ENCODE results near the gene VPS9D1.
"Not testable (repeated sequence)": the region's sequence is repeated elsewhere in the genome, so short reads cannot be mapped to it uniquely, and the experiment has no call there.

Gene VPS9D1

GRCh38 chr16:89695875-89696669 is 24.6 kb downstream of the VPS9D1 start:
- no peak for FAIRE-seq
- DNase-seq (ENCODE audit: insufficient read length, low spot score): no peak
- no peak for TF ChIP-seq POLR2A (IDR thresholded peaks at IDR 0.05; ENCODE audit: low read depth, low read length)
- no peak for TF ChIP-seq POU2F2 (IDR thresholded peaks at IDR 0.05; ENCODE audit: low read depth, low read length)
- TF ChIP-seq TAF1 (IDR thresholded peaks at IDR 0.05; ENCODE audit: low read depth, low read length): no peak
- no peak for TF ChIP-seq SPI1 (IDR thresholded peaks at IDR 0.05; ENCODE audit: low read depth, low read length)
- peak; percentile 15; the same call in 1 of the 2 replicates for TF ChIP-seq POLR2AphosphoS5 (IDR thresholded peaks at IDR 0.05; ENCODE audit: low read depth, low read length)
- TF ChIP-seq PAX5 (IDR thresholded peaks at IDR 0.05; ENCODE audit: insufficient read depth, low read length, severe bottlenecking): no peak

DNA sequence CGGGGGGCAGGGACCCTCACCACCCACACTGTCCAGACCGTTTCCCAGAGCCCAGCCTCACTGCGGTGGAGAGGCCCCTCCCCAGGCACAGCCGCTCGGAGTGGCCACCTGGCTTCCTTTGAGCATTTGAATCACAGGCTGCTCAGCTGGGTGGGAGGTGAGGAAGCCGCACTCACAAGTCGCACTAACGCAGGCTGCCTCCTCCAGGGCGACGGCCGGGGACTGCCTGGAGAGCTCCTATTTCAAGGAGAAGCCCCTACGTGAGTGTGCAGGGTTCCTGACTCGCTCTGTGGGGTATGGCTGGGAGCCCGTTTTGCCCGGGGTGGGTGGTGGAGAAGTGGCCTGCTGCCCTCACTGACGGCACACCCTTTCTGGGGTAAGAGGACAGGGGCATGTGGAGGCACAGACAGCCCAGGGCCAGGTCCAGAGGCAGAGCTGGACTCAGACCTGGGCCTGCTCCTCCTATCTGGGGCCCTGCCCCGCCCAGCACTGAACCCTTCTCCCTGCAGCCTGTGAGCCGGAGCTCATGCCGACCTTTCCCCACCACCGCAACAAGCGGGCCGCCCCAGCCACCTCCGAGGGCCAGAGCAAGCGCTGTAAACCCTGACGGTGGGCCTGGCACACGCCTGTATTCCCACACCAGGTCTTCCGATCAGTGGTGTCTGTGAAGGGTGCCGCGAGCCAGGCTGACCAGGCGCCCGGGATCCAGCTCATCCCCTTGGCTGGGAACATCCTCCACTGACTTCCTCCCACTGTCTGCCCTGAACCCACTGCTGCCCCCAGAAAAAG is 25.4 kb downstream of the VPS9D1 start:
- DNase-seq (ENCODE audit: insufficient read length, low spot score): no peak
- no peak for FAIRE-seq
- no peak for TF ChIP-seq SPI1 (IDR thresholded peaks at IDR 0.05; ENCODE audit: low read depth, low read length)
- no peak for TF ChIP-seq POLR2A (IDR thresholded peaks at IDR 0.05; ENCODE audit: low read depth, low read length)
- TF ChIP-seq TAF1 (IDR thresholded peaks at IDR 0.05; ENCODE audit: low read depth, low read length): no peak
- no peak for TF ChIP-seq PAX5 (IDR thresholded peaks at IDR 0.05; ENCODE audit: insufficient read depth, low read length, severe bottlenecking)
- no peak for TF ChIP-seq POLR2AphosphoS5 (IDR thresholded peaks at IDR 0.05; ENCODE audit: low read depth, low read length)
- no peak for TF ChIP-seq POU2F2 (IDR thresholded peaks at IDR 0.05; ENCODE audit: low read depth, low read length)

DNA sequence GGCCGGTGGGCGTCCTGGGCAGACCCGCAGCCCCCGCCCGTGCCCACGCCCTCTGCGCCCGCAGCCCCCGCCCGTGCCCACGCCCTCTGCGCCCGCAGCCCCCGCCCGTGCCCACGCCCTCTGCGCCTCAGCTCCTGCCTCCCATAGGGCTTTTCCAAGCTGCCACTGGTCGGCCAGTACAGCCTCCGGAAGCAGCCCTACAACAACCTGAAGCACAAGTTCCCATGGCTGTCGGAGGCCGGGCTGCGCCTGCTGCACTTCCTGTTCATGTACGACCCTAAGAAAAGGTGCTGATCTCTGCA is 26.0 kb downstream of the VPS9D1 start:
- not testable (repeated sequence) for FAIRE-seq; DNase-seq (ENCODE audit: insufficient read length, low spot score)

DNA sequence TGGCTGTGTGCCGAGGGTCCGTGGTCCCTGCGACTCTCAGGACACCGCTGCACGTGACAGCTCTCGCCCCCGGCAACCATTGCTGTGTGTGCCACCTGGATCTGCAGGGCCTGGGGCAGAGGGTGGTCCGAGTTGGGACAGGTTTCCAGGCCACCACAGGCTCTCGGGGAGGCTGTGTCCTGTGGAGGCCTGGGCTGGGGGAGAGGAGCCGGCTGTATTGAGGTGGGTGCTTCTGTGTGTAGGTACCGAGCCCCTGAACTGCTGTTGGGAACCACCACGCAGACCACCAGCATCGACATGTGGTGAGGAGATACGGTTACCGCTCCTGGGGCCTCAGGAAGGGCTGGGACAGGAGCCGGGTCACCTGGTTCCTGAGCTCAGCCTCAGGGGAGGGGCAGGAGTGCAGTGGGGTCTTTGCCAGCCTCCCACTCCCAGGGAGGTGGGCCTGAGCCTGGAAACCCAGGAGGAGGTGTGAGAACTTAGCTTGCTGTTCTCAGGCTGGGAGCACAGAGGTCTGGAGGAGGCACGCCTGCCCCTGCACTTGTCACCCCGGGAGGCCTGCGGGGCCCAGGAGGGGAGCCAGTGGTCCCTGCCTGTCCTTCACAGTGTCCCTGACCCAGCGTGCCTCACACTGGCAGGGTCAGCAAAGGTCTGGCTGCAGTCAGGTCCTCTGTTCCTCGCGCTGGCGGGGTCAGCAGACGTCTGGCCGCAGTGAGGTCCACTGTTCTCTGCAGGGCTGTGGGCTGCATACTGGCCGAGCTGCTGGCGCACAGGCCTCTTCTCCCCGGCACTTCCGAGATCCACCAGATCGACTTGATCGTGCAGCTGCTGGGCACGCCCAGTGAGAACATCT is 26.5 kb downstream of the VPS9D1 start:
- FAIRE-seq: no peak
- TF ChIP-seq PAX5 (IDR thresholded peaks at IDR 0.05; ENCODE audit: insufficient read depth, low read length, severe bottlenecking): no peak
- TF ChIP-seq POU2F2 (IDR thresholded peaks at IDR 0.05; ENCODE audit: low read depth, low read length): no peak
- TF ChIP-seq POLR2AphosphoS5 (IDR thresholded peaks at IDR 0.05; ENCODE audit: low read depth, low read length): no peak
- no peak for TF ChIP-seq POLR2A (IDR thresholded peaks at IDR 0.05; ENCODE audit: low read depth, low read length)
- no peak for TF ChIP-seq TAF1 (IDR thresholded peaks at IDR 0.05; ENCODE audit: low read depth, low read length)
- no peak for TF ChIP-seq SPI1 (IDR thresholded peaks at IDR 0.05; ENCODE audit: low read depth, low read length)
- DNase-seq (ENCODE audit: insufficient read length, low spot score): no peak

DNA sequence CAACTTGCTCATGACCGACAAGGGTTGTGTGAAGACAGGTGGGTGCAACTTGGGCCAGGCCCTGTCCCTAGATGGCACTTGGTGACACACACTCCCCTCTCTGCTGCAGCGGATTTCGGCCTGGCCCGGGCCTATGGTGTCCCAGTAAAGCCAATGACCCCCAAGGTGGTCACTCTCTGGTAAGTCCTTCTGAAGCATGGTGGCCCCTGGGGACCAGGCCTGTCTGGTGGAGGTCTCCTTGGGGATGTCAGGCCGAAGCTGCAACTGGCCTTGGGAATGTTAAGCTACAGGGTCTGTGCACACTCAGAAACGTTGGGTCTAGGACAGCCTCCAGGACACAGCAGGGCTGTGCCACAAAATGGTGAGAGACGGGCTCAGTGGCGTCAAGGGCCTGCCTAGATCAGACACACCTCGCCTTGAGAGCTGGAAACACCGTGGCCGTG is 27.4 kb downstream of the VPS9D1 start:
- no peak for FAIRE-seq
- DNase-seq (ENCODE audit: insufficient read length, low spot score): no peak
- TF ChIP-seq POU2F2 (IDR thresholded peaks at IDR 0.05; ENCODE audit: low read depth, low read length): no peak
- no peak for TF ChIP-seq PAX5 (IDR thresholded peaks at IDR 0.05; ENCODE audit: insufficient read depth, low read length, severe bottlenecking)
- no peak for TF ChIP-seq POLR2AphosphoS5 (IDR thresholded peaks at IDR 0.05; ENCODE audit: low read depth, low read length)
- no peak for TF ChIP-seq POLR2A (IDR thresholded peaks at IDR 0.05; ENCODE audit: low read depth, low read length)
- no peak for TF ChIP-seq TAF1 (IDR thresholded peaks at IDR 0.05; ENCODE audit: low read depth, low read length)
- no peak for TF ChIP-seq SPI1 (IDR thresholded peaks at IDR 0.05; ENCODE audit: low read depth, low read length)

- TF ChIP-seq SPI1 (IDR thresholded peaks at IDR 0.05; ENCODE audit: low read depth, low read length): no peak
- TF ChIP-seq TAF1 (IDR thresholded peaks at IDR 0.05; ENCODE audit: low read depth, low read length): no peak
- no peak for TF ChIP-seq POLR2AphosphoS5 (IDR thresholded peaks at IDR 0.05; ENCODE audit: low read depth, low read length)
- TF ChIP-seq POU2F2 (IDR thresholded peaks at IDR 0.05; ENCODE audit: low read depth, low read length): no peak
- no peak for TF ChIP-seq POLR2A (IDR thresholded peaks at IDR 0.05; ENCODE audit: low read depth, low read length)
- TF ChIP-seq PAX5 (IDR thresholded peaks at IDR 0.05; ENCODE audit: insufficient read depth, low read length, severe bottlenecking): no peak
- DNase-seq (ENCODE audit: insufficient read length, low spot score): no peak
- no peak for FAIRE-seq
These were observed 28.6 kb downstream of the VPS9D1 start for GRCh38 chr16:89691986-89692569.

DNA sequence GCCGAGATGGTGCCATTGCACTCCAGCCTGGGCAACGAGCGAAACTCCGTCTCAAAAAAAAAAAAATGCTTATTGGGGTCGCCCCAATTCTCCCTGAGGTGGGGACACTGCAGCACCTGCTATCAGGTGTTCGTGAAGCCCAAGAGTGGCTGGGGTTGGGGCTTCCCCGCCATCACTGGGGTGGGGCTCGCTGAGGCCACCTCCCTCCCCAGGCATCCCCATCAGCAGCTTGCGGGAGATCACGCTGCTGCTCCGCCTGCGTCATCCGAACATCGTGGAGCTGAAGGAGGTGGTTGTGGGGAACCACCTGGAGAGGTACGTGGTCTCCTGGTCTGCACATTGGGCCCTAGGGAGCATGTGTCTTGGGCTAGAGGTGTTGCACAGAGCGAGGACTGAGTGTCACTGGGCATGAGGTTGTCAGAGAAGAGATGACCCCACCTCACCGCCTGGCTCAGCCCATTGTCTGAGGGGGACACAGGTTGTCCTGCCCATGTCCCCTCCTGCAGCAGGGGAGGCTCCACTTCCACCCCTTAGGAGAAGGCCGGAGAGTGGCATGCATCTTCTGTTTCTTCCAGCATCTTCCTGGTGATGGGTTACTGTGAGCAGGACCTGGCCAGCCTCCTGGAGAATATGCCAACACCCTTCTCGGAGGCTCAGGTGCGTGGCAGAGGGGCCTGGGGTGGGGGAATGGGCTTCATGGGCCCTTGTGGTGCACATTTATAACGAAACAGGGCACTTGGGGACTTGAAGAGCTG is 29.3 kb downstream of the VPS9D1 start:
- FAIRE-seq: peak; percentile 20
- TF ChIP-seq PAX5 (IDR thresholded peaks at IDR 0.05; ENCODE audit: insufficient read depth, low read length, severe bottlenecking) (no peak), POLR2A (IDR thresholded peaks at IDR 0.05; ENCODE audit: low read depth, low read length) (no peak), POLR2AphosphoS5 (IDR thresholded peaks at IDR 0.05; ENCODE audit: low read depth, low read length) (no peak), POU2F2 (IDR thresholded peaks at IDR 0.05; ENCODE audit: low read depth, low read length) (no peak), SPI1 (IDR thresholded peaks at IDR 0.05; ENCODE audit: low read depth, low read length) (no peak), TAF1 (IDR thresholded peaks at IDR 0.05; ENCODE audit: low read depth, low read length) (no peak)
- DNase-seq (ENCODE audit: insufficient read length, low spot score): no peak

DNA sequence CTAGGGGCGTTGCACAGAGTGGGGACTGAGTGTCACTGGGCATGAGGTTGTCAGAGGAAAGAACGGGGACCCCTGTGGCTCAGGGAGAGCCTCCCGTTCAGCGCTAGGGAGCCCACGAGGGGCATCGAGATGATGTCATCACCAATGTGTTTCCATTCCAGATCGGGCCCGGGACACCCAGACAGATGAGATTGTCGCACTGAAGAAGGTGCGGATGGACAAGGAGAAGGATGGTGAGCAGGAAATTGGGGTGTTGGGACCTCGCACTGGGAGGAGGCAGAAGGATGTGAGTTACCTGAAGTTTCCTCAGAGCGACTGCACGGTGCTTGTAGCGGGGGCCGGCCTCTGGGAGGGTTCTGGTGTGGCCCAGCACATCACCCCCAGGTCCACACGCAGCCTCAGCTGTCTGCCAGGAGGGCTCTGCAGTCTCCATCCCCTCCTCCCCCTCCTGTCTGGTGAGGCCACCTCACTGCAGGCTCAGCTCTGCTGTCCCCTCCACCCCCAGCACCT is 30.3 kb downstream of the VPS9D1 start:
- TF ChIP-seq POU2F2 (IDR thresholded peaks at IDR 0.05; ENCODE audit: low read depth, low read length) (no peak), PAX5 (IDR thresholded peaks at IDR 0.05; ENCODE audit: insufficient read depth, low read length, severe bottlenecking) (no peak), SPI1 (IDR thresholded peaks at IDR 0.05; ENCODE audit: low read depth, low read length) (no peak), POLR2AphosphoS5 (IDR thresholded peaks at IDR 0.05; ENCODE audit: low read depth, low read length) (no peak), TAF1 (IDR thresholded peaks at IDR 0.05; ENCODE audit: low read depth, low read length) (no peak), POLR2A (IDR thresholded peaks at IDR 0.05; ENCODE audit: low read depth, low read length) (no peak)
- DNase-seq (ENCODE audit: insufficient read length, low spot score) (no peak), FAIRE-seq (no peak)

GRCh38 chr16:89689621-89690020 is 31.1 kb downstream of the VPS9D1 start:
- DNase-seq (ENCODE audit: insufficient read length, low spot score); FAIRE-seq: not testable (repeated sequence)

All from GM12891 (cell line).